Caco-2 (cell line): Measurements from ENCODE around the gene AGPAT3. TPM values are rescaled to one million over a fixed set of nuclear protein-coding genes. Genes with fewer than 3 reads are reported as not detected.

Source experiments
- BruUV-seq: library from RNA; stranded (reverse); fragments of 400-500 nt; replicated peaks from 2 replicates; lab custom pipeline; 2021; lab: Mats Ljungman, UMichigan
- CTCF ChIA-PET: fragments of 300-600 bp; sonication (Branson Sonifier 250); formaldehyde crosslinking; loops from one replicate; lab custom pipeline; 2022; ENCODE audit warnings: antibody characterized with exemption; lab: Charles Lee
- POLR2A ChIA-PET: fragments of 300-600 bp; sonication (Branson Sonifier 250); formaldehyde crosslinking; loops from one replicate; lab custom pipeline; 2022; ENCODE audit warnings: antibody characterized with exemption; lab: Charles Lee
- DNase-seq, 2 experiments: peaks; one replicate each; pipeline versions ENCODE4 v3.0.0 to v3.0.0-alpha.2; 2020 to 2022
- H3K27me3 ChIP-seq: replicated peaks from 2 replicates; pipeline ENCODE4 v1.6.0; 2011; ENCODE audit warnings: low read length; ENCODE audit not compliant: control insufficient read depth, insufficient read depth
- H3K36me3 ChIP-seq: 2 replicates; pipeline ENCODE4 v1.5.1; 2011; ENCODE audit warnings: low read length; ENCODE audit not compliant: control insufficient read depth, insufficient read depth
- H3K4me1 ChIP-seq: fragments of 250-450 bp; sonication (Bioruptor Pico); 2 replicates; pipeline ENCODE4 v1.5.1; 2020; ENCODE audit warnings: mild to moderate bottlenecking
- H3K4me3 ChIP-seq: 2 replicates; pipeline ENCODE4 v1.5.1; 2011; ENCODE audit warnings: low read depth, mild to moderate bottlenecking, control low read depth, low read length
- H3K9me3 ChIP-seq: fragments of 250-450 bp; sonication (Bioruptor Pico); 2 replicates; pipeline ENCODE4 v1.5.1; 2020; ENCODE audit warnings: mild to moderate bottlenecking, moderate library complexity
- H3K27ac Mint-ChIP-seq: one replicate; pipeline ENCODE4 v1.8.0; 2022; ENCODE audit warnings: mixed read lengths; ENCODE audit not compliant: unreplicated experiment
- H3K27me3 Mint-ChIP-seq: one replicate; pipeline ENCODE4 v1.8.0; 2022; ENCODE audit warnings: mixed read lengths; ENCODE audit not compliant: insufficient read depth, unreplicated experiment
- H3K36me3 Mint-ChIP-seq: one replicate; pipeline ENCODE4 v1.8.0; 2022; ENCODE audit warnings: mild to moderate bottlenecking, mixed read lengths; ENCODE audit not compliant: insufficient read depth, unreplicated experiment
- H3K4me1 Mint-ChIP-seq: one replicate; pipeline ENCODE4 v1.8.0; 2022; ENCODE audit warnings: low read depth, mixed read lengths; ENCODE audit not compliant: unreplicated experiment
- H3K4me3 Mint-ChIP-seq: one replicate; pipeline ENCODE4 v1.8.0; 2022; ENCODE audit warnings: mild to moderate bottlenecking, moderate library complexity, mixed read lengths; ENCODE audit not compliant: unreplicated experiment
- H3K9me3 Mint-ChIP-seq: one replicate; pipeline ENCODE4 v1.8.0; 2022; ENCODE audit warnings: mixed read lengths; ENCODE audit not compliant: unreplicated experiment
- CTCF ChIP-seq, 2 experiments: fragments of 200-600 bp in 1 of 2; IDR thresholded peaks; 1 replicate in 1 of 2; 2 replicates in 1 of 2; pipeline versions ENCODE4 v1.5.1 to v1.8.0; 2011 to 2022; ENCODE audit warnings: antibody characterized with exemption in 1 of 2, control low read depth in 1 of 2, inconsistent platforms in 1 of 2, low read depth in 1 of 2, low read length in 1 of 2, mild to moderate bottlenecking in 1 of 2, moderate library complexity in 1 of 2; ENCODE audit not compliant: insufficient read depth in 1 of 2, severe bottlenecking in 1 of 2, unreplicated experiment in 1 of 2
- intact Hi-C: fragments of 100-400 bp; cut with micrococcal nuclease; formaldehyde crosslinking; loops from one replicate; pipeline ENCODE4 v1.10.0; 2022; ENCODE audit not compliant: unreplicated experiment
- total RNA-seq: library from RNA; stranded (reverse); gene quantifications from 2 replicates; pipeline ENCODE4 v1.2.3, GENCODE V29; 2022

Gene AGPAT3
- total RNA-seq, 1 experiment from 2014 or later: 61.8 TPM

- H3K36me3 Mint-ChIP-seq: peaks cover 41% of the 10 kb centered on the region
- H3K4me3 Mint-ChIP-seq: no peak overlapping the region
- POLR2A ChIA-PET: no interaction called here
- Histone ChIP-seq H3K4me1 (peaks cover 14% of the 10 kb centered on the region), H3K4me3 (no peak overlapping the region), H3K36me3 (no peaks in the 10 kb centered on the region; the same call in 1 of the 2 replicates), H3K9me3 (peaks cover 3% of the 10 kb centered on the region; the same call in 1 of the 2 replicates), H3K27me3 (no peaks in the 10 kb centered on the region)
- no peaks in the 10 kb centered on the region for H3K9me3 Mint-ChIP-seq
- CTCF ChIA-PET: no interaction called here
- H3K27ac Mint-ChIP-seq: no peak overlapping the region
- H3K4me1 Mint-ChIP-seq: peaks cover 7% of the 10 kb centered on the region
- BruUV-seq: no TSS peak
- intact Hi-C loops: no loop called here
- H3K27me3 Mint-ChIP-seq: no peaks in the 10 kb centered on the region
- TF ChIP-seq CTCF (IDR thresholded peaks at IDR 0.05; ENCODE audit: insufficient read depth in 1 of 2, low read depth in 1 of 2, low read length in 1 of 2, severe bottlenecking in 1 of 2, unreplicated experiment in 1 of 2): no peak
- DNase-seq: no peak
Measured at GRCh38 chr21:43879348-43880110, 14.5 kb downstream of the AGPAT3 start.

- TF ChIP-seq CTCF (IDR thresholded peaks at IDR 0.05; ENCODE audit: insufficient read depth in 1 of 2, low read depth in 1 of 2, low read length in 1 of 2, severe bottlenecking in 1 of 2, unreplicated experiment in 1 of 2): no peak
- H3K36me3 Mint-ChIP-seq: peaks cover 38% of the 10 kb centered on the region
- Histone ChIP-seq H3K4me1 (peaks cover 20% of the 10 kb centered on the region), H3K36me3 (no peaks in the 10 kb centered on the region; the same call in 1 of the 2 replicates), H3K27me3 (no peaks in the 10 kb centered on the region), H3K4me3 (no peak overlapping the region), H3K9me3 (0 out of 2 replicates have a peak, but pooled peaks cover 3% of the 10 kb centered on the region)
- no TSS peak for BruUV-seq
- H3K4me3 Mint-ChIP-seq: no peak overlapping the region
- ChIA-PET POLR2A (no interaction called here), CTCF (no interaction called here)
- H3K9me3 Mint-ChIP-seq: no peaks in the 10 kb centered on the region
- no peak overlapping the region for H3K27ac Mint-ChIP-seq
- intact Hi-C loops: no loop called here
- DNase-seq: no peak
- H3K4me1 Mint-ChIP-seq: peaks cover 7% of the 10 kb centered on the region
- no peaks in the 10 kb centered on the region for H3K27me3 Mint-ChIP-seq
Measured at GRCh38 chr21:43880111-43880985, 15.3 kb downstream of the AGPAT3 start.

GRCh38 chr21:43881283-43881682, 16.3 kb downstream of the AGPAT3 start:
- H3K36me3 ChIP-seq: no peaks in the 10 kb centered on the region; the same call in 1 of the 2 replicates
- BruUV-seq: no TSS peak
- no peak for DNase-seq
- 0 out of 2 replicates have a peak, but pooled peaks cover 3% of the 10 kb centered on the region for H3K9me3 ChIP-seq
- H3K27me3 ChIP-seq: no peaks in the 10 kb centered on the region
- no peak overlapping the region for H3K4me3 ChIP-seq
- H3K4me1 ChIP-seq: peaks cover 20% of the 10 kb centered on the region
- intact Hi-C loops: no loop called here
- Mint-ChIP-seq H3K9me3 (no peaks in the 10 kb centered on the region), H3K4me3 (no peak overlapping the region), H3K36me3 (peaks cover 34% of the 10 kb centered on the region), H3K27me3 (no peaks in the 10 kb centered on the region), H3K27ac (no peak overlapping the region), H3K4me1 (peaks cover 7% of the 10 kb centered on the region)
- TF ChIP-seq CTCF (IDR thresholded peaks at IDR 0.05; ENCODE audit: insufficient read depth in 1 of 2, low read depth in 1 of 2, low read length in 1 of 2, severe bottlenecking in 1 of 2, unreplicated experiment in 1 of 2): no peak
- ChIA-PET CTCF (no interaction called here), POLR2A (no interaction called here)
